ENCODE data around the gene METTL25.

DNA sequence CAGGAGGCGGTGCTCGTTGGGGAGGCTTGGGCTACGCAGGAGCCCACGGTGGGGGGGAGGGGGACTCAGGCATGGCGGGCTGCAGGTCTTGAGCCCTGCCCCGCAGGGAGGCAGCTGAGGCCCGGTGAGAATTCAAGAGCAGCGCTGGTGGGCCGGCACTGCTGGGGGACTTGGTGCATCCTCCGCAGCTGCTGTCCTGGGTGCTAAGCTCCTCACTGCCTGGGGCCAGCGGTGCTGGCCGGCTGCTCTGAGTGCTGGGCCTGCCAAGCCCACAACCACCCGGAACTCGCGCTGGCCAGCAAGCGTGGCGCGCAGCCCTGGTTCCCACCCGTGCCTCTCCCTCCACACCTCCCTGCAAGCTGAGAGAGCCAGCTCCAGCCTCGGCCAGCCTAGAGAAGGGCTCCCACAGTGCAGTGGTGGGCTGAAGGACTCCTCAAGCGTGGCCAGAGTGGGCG lies 3.2 kb downstream of the METTL25 start:
- TF ChIP-seq, protein P1, sequence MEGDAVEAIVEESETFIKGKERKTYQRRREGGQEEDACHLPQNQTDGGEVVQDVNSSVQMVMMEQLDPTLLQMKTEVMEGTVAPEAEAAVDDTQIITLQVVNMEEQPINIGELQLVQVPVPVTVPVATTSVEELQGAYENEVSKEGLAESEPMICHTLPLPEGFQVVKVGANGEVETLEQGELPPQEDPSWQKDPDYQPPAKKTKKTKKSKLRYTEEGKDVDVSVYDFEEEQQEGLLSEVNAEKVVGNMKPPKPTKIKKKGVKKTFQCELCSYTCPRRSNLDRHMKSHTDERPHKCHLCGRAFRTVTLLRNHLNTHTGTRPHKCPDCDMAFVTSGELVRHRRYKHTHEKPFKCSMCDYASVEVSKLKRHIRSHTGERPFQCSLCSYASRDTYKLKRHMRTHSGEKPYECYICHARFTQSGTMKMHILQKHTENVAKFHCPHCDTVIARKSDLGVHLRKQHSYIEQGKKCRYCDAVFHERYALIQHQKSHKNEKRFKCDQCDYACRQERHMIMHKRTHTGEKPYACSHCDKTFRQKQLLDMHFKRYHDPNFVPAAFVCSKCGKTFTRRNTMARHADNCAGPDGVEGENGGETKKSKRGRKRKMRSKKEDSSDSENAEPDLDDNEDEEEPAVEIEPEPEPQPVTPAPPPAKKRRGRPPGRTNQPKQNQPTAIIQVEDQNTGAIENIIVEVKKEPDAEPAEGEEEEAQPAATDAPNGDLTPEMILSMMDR (IDR thresholded peaks at IDR 0.05) = no peak
- TF ChIP-seq EP300 (IDR thresholded peaks at IDR 0.05) = no peak

Data from upper lobe of left lung (tissue), 4 donors.